HG02759 (cell line): Measurements from ENCODE around the gene SLC35F3.
"Not testable (repeated sequence)": the region's sequence is repeated elsewhere in the genome, so short reads cannot be mapped to it uniquely, and the experiment has no call there.

Experiments
- ATAC-seq: cut with Tn5 transposase; IDR thresholded peaks from one replicate; pipeline ENCODE4 v1.9.1; 2021; ENCODE audit warnings: mild to moderate bottlenecking, moderate library complexity; ENCODE audit not compliant: unreplicated experiment

SLC35F3 gene

GRCh38 chr1:234176000-234176399, 271.5 kb downstream of the SLC35F3 start:
- no peak for ATAC-seq

DNA sequence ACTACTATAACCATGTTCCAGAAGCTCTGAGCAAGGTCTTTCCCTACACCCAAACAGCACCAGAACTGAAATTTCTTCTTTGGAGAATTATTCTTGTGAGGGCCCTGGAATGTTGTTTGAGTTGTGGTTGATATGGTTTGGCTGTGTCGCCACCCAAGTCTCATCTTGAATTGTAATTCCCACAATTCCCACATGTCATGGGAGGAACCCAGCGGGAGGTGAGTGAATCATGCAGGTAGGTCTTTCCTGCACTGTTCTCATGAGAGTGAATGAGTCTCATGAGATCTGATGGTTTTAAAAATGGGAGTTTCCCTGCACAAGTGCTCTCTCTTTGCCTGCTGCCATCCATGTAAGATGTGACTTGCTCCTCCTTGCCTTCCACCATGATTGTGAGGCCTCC, 272.4 kb downstream of the SLC35F3 start:
- ATAC-seq, result not testable (repeated sequence)

GRCh38 chr1:234185438-234185837, 281.0 kb downstream of the SLC35F3 start:
- ATAC-seq, result no peak

DNA sequence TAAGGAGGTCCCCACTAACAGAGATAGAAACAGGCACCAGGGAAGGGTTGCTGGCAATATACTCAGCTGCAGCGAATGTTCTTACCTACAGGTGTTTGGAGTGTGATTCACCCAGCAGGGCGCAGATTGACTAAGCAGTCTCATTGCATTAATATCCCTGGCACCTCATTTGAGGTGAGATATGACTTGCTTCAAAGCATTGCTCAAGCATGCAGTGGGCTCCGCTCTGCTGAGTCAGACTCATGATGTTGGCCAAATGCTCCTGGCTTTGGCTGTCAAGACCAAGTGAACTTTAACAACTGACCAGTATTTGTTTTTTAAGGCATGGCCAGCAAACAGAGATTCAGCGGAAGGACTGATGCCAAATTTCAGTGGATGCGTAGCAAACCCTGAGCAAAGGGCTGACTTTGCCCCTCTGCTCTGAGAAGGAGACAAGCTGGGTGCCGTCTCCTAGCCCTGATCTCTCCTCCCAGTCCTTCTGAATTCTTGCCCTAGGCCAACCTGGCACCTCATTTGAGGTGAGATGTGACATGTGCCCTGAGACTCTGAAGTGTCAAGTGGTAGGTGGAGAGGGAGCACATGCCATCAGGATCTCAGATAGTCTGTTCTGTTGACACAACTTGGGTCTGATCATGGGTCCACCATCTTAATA, 281.7 kb downstream of the SLC35F3 start:
- no peak for ATAC-seq

DNA sequence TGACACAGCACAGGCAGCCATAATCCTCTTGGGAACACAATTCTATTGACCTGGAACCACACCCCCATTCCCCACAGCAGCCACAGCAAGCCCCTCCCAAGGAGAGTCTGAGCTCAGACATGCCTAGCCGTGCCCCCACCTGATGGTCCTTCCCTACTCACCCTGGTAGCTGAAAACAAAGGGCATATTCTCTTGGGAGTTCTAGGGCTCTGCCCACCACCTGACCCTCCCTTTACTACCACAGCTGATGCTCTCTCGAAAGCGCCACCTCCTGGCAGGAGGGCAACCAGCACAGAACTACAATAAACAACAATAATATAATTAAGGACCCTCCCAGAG, 283.9 kb downstream of the SLC35F3 start:
- no peak for ATAC-seq

GRCh38 chr1:234197839-234198238, 293.4 kb downstream of the SLC35F3 start:
- no peak for ATAC-seq

GRCh38 chr1:234199476-234200127, 295.1 kb downstream of the SLC35F3 start:
- ATAC-seq, result no peak

GRCh38 chr1:234200566-234200965, 296.1 kb downstream of the SLC35F3 start:
- ATAC-seq, result no peak

- no peak for ATAC-seq
These were observed 297.1 kb downstream of the SLC35F3 start for GRCh38 chr1:234201600-234201999.

- ATAC-seq, result no peak
These were observed 301.5 kb downstream of the SLC35F3 start for GRCh38 chr1:234205966-234206365.

DNA sequence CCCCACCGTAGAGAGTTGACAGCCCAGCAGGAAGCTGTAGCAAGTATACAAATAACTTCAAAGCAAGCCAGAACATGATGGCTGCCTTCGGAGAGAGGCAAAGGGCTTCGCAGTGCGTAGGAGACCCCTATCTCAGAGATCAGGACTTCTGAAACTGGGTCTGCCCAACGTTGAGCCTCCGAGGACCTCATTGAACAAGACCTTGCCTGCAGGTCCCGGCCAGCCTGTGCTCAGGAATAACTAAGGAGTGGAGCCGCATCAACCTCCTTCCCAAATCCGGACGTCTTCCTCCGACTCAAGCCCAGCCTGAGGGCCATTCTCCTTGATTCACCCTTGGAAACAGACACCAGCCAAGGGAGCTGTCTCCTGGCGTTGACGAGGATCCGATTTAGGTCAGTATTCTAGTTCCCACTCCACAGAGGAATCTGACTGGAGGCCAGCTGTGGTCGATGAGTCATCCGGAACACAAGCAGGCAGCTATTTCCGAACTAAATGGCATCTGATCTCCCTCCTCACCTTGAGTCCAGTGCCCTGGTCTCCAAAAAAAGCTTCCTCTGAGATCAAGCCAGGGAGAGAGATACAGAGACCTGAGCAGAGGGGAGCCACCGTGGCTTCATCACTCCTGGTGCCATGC, 302.3 kb downstream of the SLC35F3 start:
- no peak for ATAC-seq

- no peak for ATAC-seq
These were observed 303.9 kb downstream of the SLC35F3 start for GRCh38 chr1:234208351-234208750.

DNA sequence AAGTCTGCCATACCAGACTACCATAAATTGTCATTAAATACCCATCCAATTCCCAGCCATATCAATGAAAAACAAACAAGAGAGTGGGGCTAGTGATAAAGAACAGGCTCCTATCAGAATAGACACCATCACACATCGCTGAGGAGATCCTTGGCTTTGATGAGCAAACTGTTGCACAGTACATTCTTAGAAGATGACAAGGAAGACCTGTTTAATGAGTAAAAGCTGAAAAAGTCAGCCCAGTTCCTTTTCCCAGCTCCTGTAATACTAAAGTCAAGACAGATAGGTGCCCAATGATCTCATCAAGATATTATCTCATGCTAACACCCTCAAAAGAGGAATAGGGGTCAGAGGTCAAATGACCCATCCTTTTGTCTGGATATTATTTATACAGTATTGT, 304.3 kb downstream of the SLC35F3 start:
- ATAC-seq, result no peak

DNA sequence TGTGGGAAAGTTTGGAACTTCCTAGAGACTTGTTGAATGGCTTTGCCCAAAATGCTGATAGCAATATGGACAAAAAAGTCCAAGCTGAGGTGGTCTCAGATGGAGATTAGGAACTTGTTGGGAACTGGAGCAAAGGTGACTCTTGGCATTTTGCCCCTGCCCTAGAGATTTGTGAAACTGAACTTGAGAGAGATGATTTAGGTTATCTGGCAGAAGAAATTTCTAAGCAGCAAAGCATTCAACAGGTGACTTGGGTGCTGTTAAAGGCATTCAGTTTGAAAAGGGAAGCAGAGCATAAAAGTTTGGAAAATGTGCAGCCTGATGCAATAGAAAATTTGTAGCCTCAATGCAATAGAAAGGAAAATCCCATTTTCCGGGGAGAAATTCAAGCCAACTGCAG, 306.0 kb downstream of the SLC35F3 start:
- ATAC-seq, result not testable (repeated sequence)

- not testable (repeated sequence) for ATAC-seq
These were observed 307.4 kb downstream of the SLC35F3 start for GRCh38 chr1:234211855-234212254.

DNA sequence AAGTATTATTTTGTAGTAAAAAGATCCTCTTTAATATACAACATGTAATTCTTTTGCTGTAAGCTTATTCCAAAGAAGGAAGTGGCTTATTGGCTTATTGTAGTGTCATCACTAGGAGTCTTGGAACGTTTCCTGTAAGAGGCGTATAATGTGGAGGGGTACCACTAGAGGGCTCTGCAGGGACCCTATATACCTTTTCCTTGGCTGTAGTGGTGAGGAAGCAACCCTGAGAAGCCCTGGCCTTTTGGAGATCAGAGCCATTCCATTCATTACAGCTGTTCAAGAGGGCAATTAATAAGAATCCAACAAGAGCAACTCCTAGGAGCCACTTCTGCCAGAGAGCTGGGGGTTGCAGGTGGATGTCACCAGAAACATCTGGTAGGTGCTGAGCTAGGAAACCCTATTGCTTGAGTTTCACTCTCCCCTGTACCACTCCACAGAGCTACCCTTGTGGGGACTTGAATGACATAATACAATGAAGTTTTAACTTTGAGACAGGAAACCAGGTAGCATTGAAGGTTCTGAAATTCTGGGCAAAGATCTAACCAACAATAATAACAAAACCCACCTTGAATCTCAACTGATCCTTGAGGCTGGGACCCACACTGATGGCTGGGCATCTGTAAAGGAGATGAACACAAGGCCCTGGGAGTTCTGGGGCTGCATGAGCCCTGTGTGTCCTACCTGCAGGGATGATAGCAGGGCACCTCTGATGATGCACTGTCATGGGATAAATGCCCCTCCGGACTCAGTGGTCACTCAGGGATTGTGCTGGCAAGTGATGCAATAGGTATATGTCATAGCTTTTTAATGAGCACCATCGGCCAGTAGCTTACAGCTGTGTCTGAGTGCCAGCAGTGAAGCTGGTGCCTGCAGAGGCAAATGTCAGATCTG, 308.5 kb downstream of the SLC35F3 start:
- peak; percentile 39 for ATAC-seq

GRCh38 chr1:234213658-234214128, 309.2 kb downstream of the SLC35F3 start:
- ATAC-seq, result peak; percentile 13

DNA sequence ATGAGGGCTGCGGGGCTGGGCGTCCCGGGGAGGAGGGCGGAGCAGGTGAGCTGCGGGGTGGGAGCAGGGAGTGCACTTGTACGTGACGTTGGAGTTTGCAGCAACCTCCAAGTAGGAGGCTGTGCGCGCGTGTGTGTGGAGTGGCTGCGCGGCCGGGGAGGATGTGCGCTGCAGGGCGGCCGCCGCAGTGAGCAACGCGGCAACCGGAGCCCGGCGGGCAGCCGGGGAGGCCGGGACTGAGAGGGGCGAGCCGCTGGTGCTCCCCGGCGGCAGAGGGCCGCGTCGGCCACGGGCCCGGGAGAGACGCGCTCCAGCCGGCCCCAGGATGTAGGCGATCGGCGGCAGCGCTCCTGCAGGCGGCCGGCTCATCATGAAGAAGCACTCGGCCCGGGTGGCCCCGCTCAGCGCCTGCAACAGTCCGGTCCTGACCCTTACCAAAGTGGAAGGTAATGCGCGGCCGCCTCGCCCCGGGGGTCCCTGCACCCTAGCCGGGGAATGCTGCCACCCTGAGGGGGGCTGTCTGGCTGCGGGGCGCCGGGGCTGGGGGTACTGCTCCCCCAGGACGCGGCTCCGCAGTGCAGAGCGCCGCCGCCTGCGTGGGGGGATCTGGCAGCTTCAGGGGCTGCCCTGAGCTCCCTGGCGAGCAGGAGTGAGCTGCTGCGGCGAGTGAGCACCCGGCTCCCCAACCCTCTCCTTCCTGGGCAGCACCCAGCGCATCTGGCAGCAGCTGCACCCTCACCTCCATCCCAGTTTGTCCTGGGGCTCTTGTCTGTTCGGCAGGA, 309.8 kb downstream of the SLC35F3 start:
- ATAC-seq, result peak; percentile 45

- ATAC-seq, result no peak
These were observed 310.7 kb downstream of the SLC35F3 start for GRCh38 chr1:234214911-234215892.
